ENCODE data around the gene WNT10A.
A peak's percentile ranks its signal among the peaks of the same experiment; 100 is the strongest.

The WNT10A gene

DNA sequence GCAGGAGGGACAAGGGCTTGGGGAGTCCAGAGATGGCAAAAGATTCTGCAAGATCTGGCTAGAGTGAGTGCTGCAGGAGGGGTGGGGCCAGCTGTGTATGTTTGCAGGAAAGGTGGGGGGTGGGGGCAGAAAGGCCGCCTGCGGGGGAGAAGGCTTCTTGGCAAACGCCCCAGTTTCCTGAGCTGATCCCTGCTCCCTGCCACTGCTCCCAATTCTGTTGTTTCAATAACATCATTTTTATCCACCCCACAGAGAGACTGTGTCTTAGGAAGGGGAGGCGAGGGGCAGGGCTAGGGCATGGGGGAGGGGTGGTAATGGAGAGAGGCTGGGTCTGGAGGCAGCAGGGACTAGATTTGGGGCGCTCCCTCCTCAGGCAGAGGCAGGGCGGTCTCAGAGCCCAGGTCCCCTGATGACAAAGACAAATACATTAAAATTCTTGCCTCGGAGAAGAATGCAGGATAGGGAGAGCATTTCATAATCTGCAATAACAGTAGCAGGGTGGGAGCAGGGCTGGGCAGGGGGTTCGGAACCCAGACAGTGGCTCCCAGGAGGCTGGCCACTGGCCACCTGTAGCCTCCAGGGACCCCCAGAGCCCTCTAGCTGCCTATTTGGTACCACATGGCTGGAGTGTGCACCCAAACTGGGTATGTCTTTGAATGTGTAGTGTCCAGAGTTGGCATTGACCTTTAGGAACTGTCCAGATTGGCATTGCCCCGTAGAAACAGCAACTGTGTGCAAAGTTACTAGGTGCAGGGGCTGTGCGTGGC lies 23.1 kb upstream of the WNT10A start:
- FAIRE-seq: peak; percentile 65
- peak; percentile 60 for DNase-seq (ENCODE audit: low spot score)

DNA sequence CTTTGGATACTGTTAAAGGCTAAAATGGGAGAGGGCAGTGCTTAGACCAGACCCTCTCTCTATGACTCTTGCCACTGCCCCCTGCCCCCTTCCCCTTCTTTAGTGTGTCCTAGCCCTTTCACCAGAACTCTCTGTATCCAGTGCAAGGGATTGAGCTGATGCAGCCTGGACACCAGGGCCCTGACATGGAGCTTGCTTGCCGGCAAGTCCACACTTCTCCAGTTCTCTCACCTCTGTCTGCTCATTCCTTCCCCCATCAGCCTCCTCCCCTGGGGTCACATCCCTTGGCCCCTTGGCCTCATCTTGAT lies 22.6 kb upstream of the WNT10A start:
- DNase-seq (ENCODE audit: low spot score) (no peak), FAIRE-seq (no peak)

DNA sequence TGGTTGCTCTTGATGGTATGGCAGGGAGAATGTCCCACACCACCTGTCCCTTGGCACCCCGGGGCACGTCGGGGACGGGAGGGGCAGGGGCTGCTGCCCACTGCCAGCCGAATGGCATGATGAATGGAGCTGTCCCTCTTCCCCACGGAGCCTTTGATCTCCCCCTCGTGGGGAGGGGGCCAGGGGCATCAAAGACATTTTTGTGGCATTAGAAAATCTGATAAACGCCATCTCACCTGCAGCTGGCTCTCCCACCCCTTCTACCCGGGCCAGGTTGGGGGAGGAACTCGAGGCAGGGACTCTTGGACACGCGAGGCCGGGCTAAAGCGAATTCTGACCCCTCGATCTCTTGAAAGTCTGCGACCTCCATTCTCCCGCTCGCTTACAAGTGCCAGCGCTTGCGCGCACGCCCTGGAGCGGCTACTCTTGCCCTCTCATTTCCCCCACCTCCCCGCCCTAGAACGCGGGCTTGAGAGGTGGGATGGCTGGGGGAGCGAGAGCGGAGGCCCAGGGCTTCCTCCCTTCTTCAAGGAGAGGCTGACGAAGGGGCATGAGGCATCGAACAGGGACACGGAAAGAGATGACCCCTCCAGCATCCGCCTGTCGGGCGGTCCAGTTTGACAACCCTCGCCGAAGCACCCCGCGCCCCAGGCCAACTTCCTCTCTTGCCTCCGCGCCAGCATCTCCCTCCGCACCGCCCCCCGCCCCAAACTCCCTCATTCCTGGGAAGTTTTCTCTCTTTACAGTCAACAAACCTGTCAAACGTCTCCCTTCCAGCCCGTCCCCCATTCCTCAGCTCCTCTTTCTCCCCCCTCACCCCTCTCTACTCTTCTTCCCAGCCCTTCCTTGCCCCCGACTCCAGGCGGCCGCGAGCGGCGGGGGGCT lies 21.7 kb upstream of the WNT10A start:
- no peak for FAIRE-seq
- no peak for DNase-seq (ENCODE audit: low spot score)

GRCh38 chr2:218859556-218859987 lies 21.1 kb upstream of the WNT10A start, which contains the start of gene WNT6:
Gene WNT6 (plus strand): TSS chr2:218859805. CDS start chr2:218860038, 233 bp downstream.
- FAIRE-seq (no peak), DNase-seq (ENCODE audit: low spot score) (no peak)

DNA sequence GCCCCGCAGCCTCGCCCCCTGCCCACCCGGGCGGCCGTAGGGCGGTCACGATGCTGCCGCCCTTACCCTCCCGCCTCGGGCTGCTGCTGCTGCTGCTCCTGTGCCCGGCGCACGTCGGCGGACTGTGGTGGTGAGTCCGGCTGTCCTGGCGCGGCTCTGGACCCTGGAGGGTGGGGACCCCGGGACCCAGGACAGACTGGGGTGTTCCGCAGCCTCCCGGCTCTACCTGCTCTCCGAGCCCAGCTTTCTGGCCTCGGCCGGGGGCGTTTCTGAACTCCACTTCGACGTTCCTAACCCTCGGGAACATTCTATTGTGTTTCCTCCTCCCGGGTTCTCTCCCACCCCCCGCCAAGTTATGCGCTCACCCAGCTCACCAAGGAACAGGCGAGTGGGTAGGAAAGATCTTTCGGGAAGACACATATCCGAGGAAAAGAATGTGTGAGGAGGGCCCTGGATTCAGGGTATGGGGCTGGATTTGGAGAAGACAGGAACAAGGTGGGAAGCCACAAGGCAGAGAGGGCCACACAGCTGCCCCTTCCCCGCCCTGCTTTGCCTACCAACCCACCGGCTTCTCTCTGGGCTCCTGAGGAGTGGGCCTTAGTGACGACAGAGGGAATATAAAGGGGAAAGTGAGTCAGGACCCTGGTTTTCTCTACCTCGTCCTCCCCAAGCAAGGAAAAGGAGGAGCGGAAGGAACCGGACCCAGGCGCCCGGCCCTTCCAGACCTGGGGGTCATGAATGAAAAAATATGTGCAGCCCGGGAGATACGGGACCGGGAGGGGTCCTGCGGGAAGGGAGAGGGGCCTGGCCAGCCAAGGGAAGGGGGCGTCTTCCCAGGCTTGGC lies 20.4 kb upstream of the WNT10A start:
- no peak for FAIRE-seq
- no peak for DNase-seq (ENCODE audit: low spot score)

- peak; percentile 55 for DNase-seq (ENCODE audit: low spot score)
- FAIRE-seq: peak; percentile 71
Measured at GRCh38 chr2:218860950-218861381, 19.7 kb upstream of the WNT10A start.

DNA sequence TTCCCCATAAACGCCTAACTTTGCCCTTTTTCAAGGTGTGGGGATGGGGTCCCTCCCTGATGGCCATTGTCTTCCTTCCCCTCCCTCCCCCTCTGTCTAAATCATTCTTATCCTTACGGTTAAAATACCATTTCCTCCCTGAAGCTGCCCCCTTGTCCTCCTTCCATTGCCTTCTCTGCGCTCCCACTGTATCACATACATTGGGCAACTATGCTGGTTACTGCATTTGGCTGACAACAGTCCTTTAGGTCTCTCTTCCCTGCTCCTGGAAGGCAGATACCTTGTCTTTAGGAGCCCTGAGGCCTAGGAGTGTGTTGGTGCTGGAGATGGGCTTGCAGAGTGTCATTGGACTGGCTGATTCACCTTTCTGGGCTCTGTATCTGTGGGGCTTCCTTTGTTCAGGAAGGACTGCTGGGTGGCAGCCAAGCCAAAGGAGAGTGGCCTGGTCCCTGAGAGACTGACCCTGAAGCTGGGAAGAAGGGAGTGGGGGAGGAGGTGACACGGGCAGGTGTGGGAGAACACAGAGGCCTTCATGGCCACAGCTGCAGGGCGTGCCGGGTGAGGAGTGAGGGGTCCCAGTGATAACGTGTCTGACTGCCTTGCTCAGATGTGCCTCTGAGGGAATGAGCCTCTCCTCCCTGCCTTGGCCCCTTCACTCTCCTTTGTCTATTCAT lies 18.9 kb upstream of the WNT10A start:
- no peak for FAIRE-seq
- no peak for DNase-seq (ENCODE audit: low spot score)

- FAIRE-seq (no peak), DNase-seq (ENCODE audit: low spot score) (no peak)
Measured at GRCh38 chr2:218863021-218863520, 17.6 kb upstream of the WNT10A start.

GRCh38 chr2:218865396-218865795 lies 15.3 kb upstream of the WNT10A start:
- FAIRE-seq (no peak), DNase-seq (ENCODE audit: low spot score) (no peak)

- FAIRE-seq (no peak), DNase-seq (ENCODE audit: low spot score) (no peak)
Measured at GRCh38 chr2:218865999-218866398, 14.7 kb upstream of the WNT10A start.

GRCh38 chr2:218867900-218868299 lies 12.8 kb upstream of the WNT10A start:
- FAIRE-seq (no peak), DNase-seq (ENCODE audit: low spot score) (no peak)

DNA sequence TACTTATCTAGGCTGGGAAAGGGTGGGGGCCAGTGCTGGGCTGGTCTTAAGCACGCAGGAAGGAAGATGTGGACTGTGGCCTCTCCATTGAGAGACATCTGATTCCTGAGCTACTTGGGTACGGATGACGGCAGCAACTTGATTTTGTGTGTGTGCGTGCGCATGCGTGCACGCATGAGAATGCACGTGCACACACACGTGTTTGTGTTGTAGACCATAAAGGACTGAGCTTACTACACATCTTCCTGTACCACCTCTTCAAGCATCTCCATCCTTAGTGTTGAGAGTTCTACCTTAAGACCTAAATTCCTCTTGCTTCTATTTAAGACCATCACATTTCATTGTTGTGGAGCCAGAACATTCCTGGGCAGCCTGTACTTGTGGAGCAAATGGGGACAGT lies 11.6 kb upstream of the WNT10A start:
- no peak for DNase-seq (ENCODE audit: low spot score)
- peak; percentile 65 for FAIRE-seq

DNA sequence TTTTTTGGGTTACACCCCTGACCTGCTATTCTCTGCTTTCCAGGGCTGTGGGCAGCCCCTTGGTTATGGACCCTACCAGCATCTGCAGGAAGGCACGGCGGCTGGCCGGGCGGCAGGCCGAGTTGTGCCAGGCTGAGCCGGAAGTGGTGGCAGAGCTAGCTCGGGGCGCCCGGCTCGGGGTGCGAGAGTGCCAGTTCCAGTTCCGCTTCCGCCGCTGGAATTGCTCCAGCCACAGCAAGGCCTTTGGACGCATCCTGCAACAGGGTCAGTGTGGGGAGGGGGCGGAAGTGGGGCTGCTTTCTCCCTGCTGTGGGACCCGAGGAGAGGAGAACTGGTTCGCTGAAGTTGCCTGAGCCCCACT lies 9.7 kb upstream of the WNT10A start:
- FAIRE-seq (no peak), DNase-seq (ENCODE audit: low spot score) (no peak)

DNA sequence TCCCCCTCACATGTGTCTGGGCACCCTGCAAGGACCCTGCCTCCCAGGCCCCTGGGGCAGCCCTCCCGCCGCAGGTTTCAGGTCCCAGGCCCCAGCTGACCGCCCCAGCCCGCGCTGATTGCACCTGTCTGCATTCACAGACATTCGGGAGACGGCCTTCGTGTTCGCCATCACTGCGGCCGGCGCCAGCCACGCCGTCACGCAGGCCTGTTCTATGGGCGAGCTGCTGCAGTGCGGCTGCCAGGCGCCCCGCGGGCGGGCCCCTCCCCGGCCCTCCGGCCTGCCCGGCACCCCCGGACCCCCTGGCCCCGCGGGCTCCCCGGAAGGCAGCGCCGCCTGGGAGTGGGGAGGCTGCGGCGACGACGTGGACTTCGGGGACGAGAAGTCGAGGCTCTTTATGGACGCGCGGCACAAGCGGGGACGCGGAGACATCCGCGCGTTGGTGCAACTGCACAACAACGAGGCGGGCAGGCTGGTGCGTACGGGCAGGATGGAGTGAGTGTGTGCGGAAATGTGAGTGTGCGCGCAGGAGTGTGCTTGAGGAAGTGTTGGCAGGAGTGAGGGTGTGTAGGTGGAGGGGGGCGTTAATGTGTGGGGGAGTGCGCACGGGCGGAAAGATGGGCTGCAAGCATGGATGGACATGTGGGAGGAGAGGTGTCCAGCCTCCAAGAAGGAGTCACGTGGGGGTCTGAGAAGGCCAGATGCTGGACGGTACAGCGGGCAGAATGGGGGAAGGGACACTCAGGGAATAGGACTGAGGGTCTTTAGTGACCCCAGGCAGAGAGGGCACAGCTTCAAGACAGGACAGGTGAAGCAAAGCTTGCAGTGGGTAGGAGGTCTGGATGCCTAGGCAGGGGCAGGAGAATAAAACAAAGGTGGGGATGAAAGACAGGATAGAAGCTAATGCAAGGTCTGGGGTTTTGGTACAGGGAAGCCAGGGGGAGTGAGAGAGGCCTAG lies 9.0 kb upstream of the WNT10A start:
- DNase-seq (ENCODE audit: low spot score): no peak

DNA sequence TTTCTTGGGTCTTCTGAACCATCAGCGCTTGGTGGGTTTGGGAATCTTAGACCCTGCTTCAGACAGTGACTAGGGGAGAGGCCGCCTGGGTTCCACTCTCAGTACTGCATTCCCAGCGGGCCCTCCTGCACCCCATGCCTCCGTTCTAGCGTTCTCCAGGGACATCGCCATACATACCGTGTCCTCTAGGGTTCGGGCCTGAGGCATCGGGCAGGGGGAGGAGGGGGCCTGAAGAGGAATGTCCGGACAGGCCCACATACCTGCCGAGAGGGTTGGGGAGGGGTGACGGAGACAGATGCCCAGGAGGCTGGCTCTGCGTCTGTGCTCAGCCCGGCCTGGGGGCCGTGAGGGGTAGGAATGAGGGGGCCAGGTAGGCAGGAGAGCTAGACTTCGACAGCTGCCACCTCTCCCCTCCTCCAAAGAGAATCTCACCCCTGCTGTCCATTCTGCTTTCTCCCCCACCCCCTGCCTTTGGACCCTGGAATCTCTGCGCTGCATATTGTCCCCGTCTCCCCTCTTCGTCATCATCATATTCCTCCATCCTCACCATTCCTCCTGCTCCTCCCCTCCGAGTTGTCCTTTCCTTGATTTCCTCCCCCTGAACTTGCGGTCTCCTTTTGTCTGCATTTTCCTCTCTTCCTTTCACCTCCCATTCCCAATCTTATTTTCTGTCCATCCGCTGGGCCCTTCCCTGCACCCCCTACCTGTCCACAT lies 7.8 kb upstream of the WNT10A start:
- FAIRE-seq (no peak), DNase-seq (ENCODE audit: low spot score) (no peak)

More for the DNA sequence above, 9.0 kb upstream of the WNT10A start:
- no peak for FAIRE-seq

GRCh38 chr2:218873359-218874194 lies 7.1 kb upstream of the WNT10A start:
- FAIRE-seq (no peak), DNase-seq (ENCODE audit: low spot score) (no peak)

DNA sequence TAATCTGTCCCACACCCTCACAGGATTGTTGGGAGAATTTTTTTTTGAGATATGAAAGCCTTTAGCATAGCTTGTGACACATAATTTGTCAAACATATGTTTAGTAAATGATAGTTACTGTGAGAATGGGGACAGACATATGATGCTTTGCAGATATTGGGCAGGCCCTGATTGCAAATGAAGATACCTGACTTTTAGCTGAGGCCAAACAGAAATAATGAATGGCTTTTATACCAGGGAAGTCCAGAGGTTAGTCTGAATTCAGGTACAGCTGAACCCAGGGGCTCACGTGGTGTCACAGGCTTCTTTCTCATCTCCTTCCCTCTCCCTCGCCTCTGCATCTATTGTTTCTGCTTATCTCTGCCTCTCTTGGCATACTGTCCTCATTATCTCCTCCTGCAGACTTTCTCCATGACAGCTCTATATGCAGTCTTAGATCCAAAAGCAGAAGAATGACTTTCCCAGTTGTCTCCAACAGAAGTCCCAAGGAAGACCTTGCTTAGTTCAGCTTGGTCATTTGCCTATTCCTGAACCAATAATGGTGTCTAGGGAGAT lies 4.9 kb upstream of the WNT10A start:
- no peak for FAIRE-seq

More for the DNA sequence above, 4.9 kb upstream of the WNT10A start:
- DNase-seq (ENCODE audit: low spot score): no peak
